ENCODE measurements around the gene WDR62.

The WDR62 gene

GRCh38 chr19:36054733-36055686 is at the start of gene WDR62:
WDR62 (plus strand) TSS chr19:36054897; CDS start chr19:36054972, 75 bp downstream.
- Histone ChIP-seq H3K4me3 (ENCODE audit: low read depth, low read length) (peak within 1 kb of the TSS; percentile 58), H3K9me3 (ENCODE audit: control insufficient read depth, insufficient read depth, low read depth, low read length) (no peaks in the 10 kb centered on the region), H3K27ac (ENCODE audit: extremely low read depth, low read depth, low read length) (peak within 1 kb of the TSS; percentile 93), H3K4me1 (ENCODE audit: control insufficient read depth, insufficient read depth, low read length) (peaks cover 38% of the 10 kb centered on the region), H3K36me3 (ENCODE audit: control insufficient read depth in 2 of 2, insufficient read depth in 1 of 2, low read length in 2 of 2) (peaks cover 28 to 54% of the 10 kb centered on the region in 2 experiments)
- CTCF ChIA-PET, result interaction anchor here (0.6 to 2.3 kb wide), 17 partner anchors 12 to 632 kb away, joined by 3 to 8 read pairs (median 4); no protein-coding TSS in a partner anchor
- POLR2A ChIA-PET, result interaction anchor here (0.5 to 4.3 kb wide), 35 partner anchors 11 to 550 kb away, joined by 3 to 46 read pairs (median 6); partner anchors contain the start of genes ALKBH6, COX6B1, LIN37 and POLR2I
- TF ChIP-seq ZNF544 (tag by site-specific recombination; IDR thresholded peaks at IDR 0.05) (no peak), PRDM1 (tag by site-specific recombination; IDR thresholded peaks at IDR 0.05) (peak; percentile 53; the same call in 1 of the 2 replicates), ZNF292 (tag by site-specific recombination; IDR thresholded peaks at IDR 0.05; ENCODE audit: borderline replicate concordance, low read depth) (no peak), BCL6B (tag by site-specific recombination; IDR thresholded peaks at IDR 0.05) (no peak), ZNF626 (tag by site-specific recombination; IDR thresholded peaks at IDR 0.05) (no peak), INSM2 (tag by site-specific recombination; IDR thresholded peaks at IDR 0.05) (peak; percentile 86; the same call in 1 of the 2 replicates), EGR2 (tag by site-specific recombination; IDR thresholded peaks at IDR 0.05; ENCODE audit: low read depth) (peak; percentile 51; the same call in 1 of the 2 replicates), ZNF148 (tag by site-specific recombination; IDR thresholded peaks at IDR 0.05; ENCODE audit: borderline replicate concordance) (peak; percentile 58; the same call in 1 of the 2 replicates), ZNF76 (tag by site-specific recombination; IDR thresholded peaks at IDR 0.05; ENCODE audit: borderline replicate concordance, low read depth) (peak; percentile 73; the same call in 1 of the 2 replicates), REPIN1 (tag by site-specific recombination; IDR thresholded peaks at IDR 0.05; ENCODE audit: low read depth) (peak; percentile 85; the same call in 1 of the 2 replicates), ZEB2 (tag by site-specific recombination; IDR thresholded peaks at IDR 0.05) (peak; percentile 73), KLF8 (tag by site-specific recombination; IDR thresholded peaks at IDR 0.05) (peak; percentile 64), BCL11A (tag by site-specific recombination; IDR thresholded peaks at IDR 0.05; ENCODE audit: low read depth) (no peak), KLF7 (tag by site-specific recombination; IDR thresholded peaks at IDR 0.05; ENCODE audit: borderline replicate concordance) (peak; percentile 13; the same call in 1 of the 2 replicates), ZNF391 (tag by site-specific recombination; IDR thresholded peaks at IDR 0.05; ENCODE audit: borderline replicate concordance, low read depth) (peak; percentile 97), ZNF133 (tag by site-specific recombination; IDR thresholded peaks at IDR 0.05) (no peak), ZNF23 (tag by site-specific recombination; IDR thresholded peaks at IDR 0.05; ENCODE audit: borderline replicate concordance) (no peak), PRDM4 (tag by site-specific recombination; IDR thresholded peaks at IDR 0.05) (peak; percentile 62; the same call in 1 of the 2 replicates), ZNF157 (tag by site-specific recombination; IDR thresholded peaks at IDR 0.05) (peak; percentile 60), ZNF274 (IDR thresholded peaks at IDR 0.05; ENCODE audit: low read length) (no peak), ZNF274 (tag by site-specific recombination; IDR thresholded peaks at IDR 0.05; ENCODE audit: borderline replicate concordance) (no peak; the same call in 1 of the 2 replicates), ZNF266 (tag by site-specific recombination; IDR thresholded peaks at IDR 0.05; ENCODE audit: low read depth) (no peak), ZNF174 (tag by site-specific recombination; IDR thresholded peaks at IDR 0.05) (no peak), ZBTB26 (tag by site-specific recombination; optimal IDR thresholded peaks at IDR 0.05) (no peak), ZNF768 (tag by site-specific recombination; IDR thresholded peaks at IDR 0.05) (no peak; the same call in 1 of the 2 replicates), ZNF701 (tag by site-specific recombination; IDR thresholded peaks at IDR 0.05) (0 out of 2 replicates have a peak, but pooled peaks have one; percentile 33), ZSCAN30 (tag by site-specific recombination; IDR thresholded peaks at IDR 0.05) (peak; percentile 77)

Data from HEK293 (cell line).